Esophagus squamous epithelium (tissue), 5 donors: ENCODE results near the gene KSR2. TPM values are rescaled to one million over a fixed set of nuclear protein-coding genes. Genes with fewer than 3 reads are reported as not detected.

Experiments used
- DNase-seq: peaks from one replicate; lab custom pipeline; 2025; lab: John Stamatoyannopoulos, UW
- H3K27ac ChIP-seq, 4 donors: fragments of 200-600 bp; sonication (generic); one replicate each; pipeline ENCODE4 v1.5.1; 2016 to 2019; ENCODE audit warnings: mild to moderate bottlenecking in 1 of 4
- H3K27me3 ChIP-seq, 4 donors: fragments of 200-600 bp; sonication (generic); 1 replicate in 3 of 4; 2 replicates in 1 of 4; pipeline versions ENCODE4 v1.5.1 to v1.6.0; 2017 to 2021; ENCODE audit warnings: antibody characterized with exemption in 1 of 4
- H3K36me3 ChIP-seq, 3 donors: fragments of 200-600 bp; sonication (generic); one replicate each; pipeline ENCODE4 v1.5.1; 2016 to 2019
- H3K4me1 ChIP-seq, 3 donors: fragments of 200-600 bp; sonication (generic); one replicate each; pipeline ENCODE4 v1.5.1; 2017 to 2019
- H3K4me3 ChIP-seq, 4 donors: fragments of 200-600 bp; sonication (generic); 1 replicate in 3 of 4; 2 replicates in 1 of 4; pipeline ENCODE4 v1.5.1; 2016 to 2019; ENCODE audit warnings: mild to moderate bottlenecking in 2 of 4, moderate library complexity in 1 of 4
- H3K9me3 ChIP-seq, 3 donors: fragments of 200-600 bp; sonication (generic); one replicate each; pipeline ENCODE4 v1.5.1; 2016 to 2019
- POLR2A ChIP-seq, 4 donors: fragments of 450-650 bp; IDR thresholded peaks; one replicate each; pipeline ENCODE4 v1.6.1; 2017; ENCODE audit warnings: antibody characterized with exemption in 4 of 4, mild to moderate bottlenecking in 4 of 4, moderate library complexity in 3 of 4
- WGBS, 2 donors: methylation state at CpG; one replicate each; pipeline ENCODE4 v1.1.5; 2018; 5-methylcytosine and 5-hydroxymethylcytosine counted together
- intact Hi-C: fragments of 100-400 bp; cut with DNase I; formaldehyde crosslinking; loops from one replicate; pipeline ENCODE4 v1.15.0; 2022
- total RNA-seq, 4 donors: library from RNA; depleted of rRNA; stranded (reverse); fragments of >200 nt; gene quantifications; one replicate each; pipeline ENCODE4 v1.1.0, GENCODE V29; 2016
- TF ChIP-seq, protein P1 (sequence below), 6 experiments: fragments of 450-650 bp in 4 of 6; fragments of 200-600 bp in 2 of 6; sonication (generic) in 2 of 6; IDR thresholded peaks; one replicate each; pipeline ENCODE4 v1.5.1; 2016 to 2019; ENCODE audit warnings: antibody characterized with exemption in 6 of 6, mild to moderate bottlenecking in 4 of 6, moderate library complexity in 4 of 6
- donor health status: DM: yes; HTN: yes; CAD: no.

KSR2 gene
- total RNA-seq, 4 donors from 2014 or later, result under 0.01 to 0.13 (median 0.03) TPM

DNA sequence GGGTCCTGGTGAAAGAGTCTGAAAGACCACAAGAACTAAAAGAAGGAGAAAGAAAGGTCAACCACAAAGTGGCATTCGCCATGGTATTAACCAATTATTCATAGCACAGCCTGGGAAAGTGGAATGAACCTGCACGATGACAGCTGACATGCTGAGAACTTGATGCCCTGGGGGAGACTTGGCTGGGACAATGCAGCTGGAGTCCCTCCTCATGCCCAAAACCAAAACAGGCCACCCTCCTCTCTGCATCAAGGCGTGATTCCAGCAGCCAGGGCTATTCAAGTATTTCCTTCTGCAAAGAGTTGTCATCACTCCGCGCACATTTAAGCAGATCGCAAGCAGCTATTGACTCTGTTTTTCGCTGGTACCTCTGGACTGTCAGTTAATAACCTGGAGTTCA is 440.3 kb downstream of the KSR2 start:
- Histone ChIP-seq H3K4me3 (no peak overlapping the region), H3K4me1 (no peaks in the 10 kb centered on the region), H3K36me3 (no peaks in the 10 kb centered on the region), H3K27me3 (peaks cover 0 to 47% (median 0%) of the 10 kb centered on the region in 4 donors), H3K9me3 (no peaks in the 10 kb centered on the region), H3K27ac (no peak overlapping the region)
- WGBS, 2 donors, result 72 to 80% methylated on average over 5 to 7 of the region's 7 CpGs
- TF ChIP-seq POLR2A (IDR thresholded peaks at IDR 0.05), result no peak
- TF ChIP-seq, protein P1, sequence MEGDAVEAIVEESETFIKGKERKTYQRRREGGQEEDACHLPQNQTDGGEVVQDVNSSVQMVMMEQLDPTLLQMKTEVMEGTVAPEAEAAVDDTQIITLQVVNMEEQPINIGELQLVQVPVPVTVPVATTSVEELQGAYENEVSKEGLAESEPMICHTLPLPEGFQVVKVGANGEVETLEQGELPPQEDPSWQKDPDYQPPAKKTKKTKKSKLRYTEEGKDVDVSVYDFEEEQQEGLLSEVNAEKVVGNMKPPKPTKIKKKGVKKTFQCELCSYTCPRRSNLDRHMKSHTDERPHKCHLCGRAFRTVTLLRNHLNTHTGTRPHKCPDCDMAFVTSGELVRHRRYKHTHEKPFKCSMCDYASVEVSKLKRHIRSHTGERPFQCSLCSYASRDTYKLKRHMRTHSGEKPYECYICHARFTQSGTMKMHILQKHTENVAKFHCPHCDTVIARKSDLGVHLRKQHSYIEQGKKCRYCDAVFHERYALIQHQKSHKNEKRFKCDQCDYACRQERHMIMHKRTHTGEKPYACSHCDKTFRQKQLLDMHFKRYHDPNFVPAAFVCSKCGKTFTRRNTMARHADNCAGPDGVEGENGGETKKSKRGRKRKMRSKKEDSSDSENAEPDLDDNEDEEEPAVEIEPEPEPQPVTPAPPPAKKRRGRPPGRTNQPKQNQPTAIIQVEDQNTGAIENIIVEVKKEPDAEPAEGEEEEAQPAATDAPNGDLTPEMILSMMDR (IDR thresholded peaks at IDR 0.05), result no peak
- intact Hi-C loops, result no loop called here
- DNase-seq, result no peak

GRCh38 chr12:117527479-117527855 is 441.3 kb downstream of the KSR2 start:
- no peak overlapping the region for H3K4me3 ChIP-seq
- no peak for DNase-seq
- no peak for TF ChIP-seq POLR2A (IDR thresholded peaks at IDR 0.05)
- TF ChIP-seq, protein P1 (IDR thresholded peaks at IDR 0.05), result no peak
- no peaks in the 10 kb centered on the region for H3K9me3 ChIP-seq
- intact Hi-C loops, result no loop called here
- WGBS, 2 donors, result 17 to 46% methylated on average over 4 of the region's 4 CpGs
- peaks cover 0 to 47% (median 0%) of the 10 kb centered on the region in 4 donors for H3K27me3 ChIP-seq
- H3K36me3 ChIP-seq, result no peaks in the 10 kb centered on the region
- no peaks in the 10 kb centered on the region for H3K4me1 ChIP-seq
- no peak overlapping the region for H3K27ac ChIP-seq

- TF ChIP-seq POLR2A (IDR thresholded peaks at IDR 0.05), result no peak
- TF ChIP-seq, protein P1 (IDR thresholded peaks at IDR 0.05), result no peak
- peaks cover 0 to 47% (median 0%) of the 10 kb centered on the region in 4 donors for H3K27me3 ChIP-seq
- H3K27ac ChIP-seq, result no peak overlapping the region
- 22 to 32% methylated on average over 11 to 13 of the region's 14 CpGs for WGBS, 2 donors
- no peaks in the 10 kb centered on the region for H3K36me3 ChIP-seq
- intact Hi-C loops, result no loop called here
- DNase-seq, result no peak
- no peaks in the 10 kb centered on the region for H3K4me1 ChIP-seq
- H3K4me3 ChIP-seq, result no peak overlapping the region
- H3K9me3 ChIP-seq, result no peaks in the 10 kb centered on the region
These were observed 441.9 kb downstream of the KSR2 start for GRCh38 chr12:117526757-117527478.

- no peak overlapping the region for H3K27ac ChIP-seq
- H3K9me3 ChIP-seq, result no peaks in the 10 kb centered on the region
- no peaks in the 10 kb centered on the region for H3K36me3 ChIP-seq
- no peak for DNase-seq
- H3K4me3 ChIP-seq, result no peak overlapping the region
- H3K27me3 ChIP-seq, result peaks cover 0 to 43% (median 0%) of the 10 kb centered on the region in 4 donors
- H3K4me1 ChIP-seq, result no peaks in the 10 kb centered on the region
- WGBS, 2 donors, result 42 to 66% methylated on average over 4 of the region's 4 CpGs
- intact Hi-C loops, result no loop called here
- TF ChIP-seq, protein P1 (IDR thresholded peaks at IDR 0.05), result no peak
- no peak for TF ChIP-seq POLR2A (IDR thresholded peaks at IDR 0.05)
These were observed 443.0 kb downstream of the KSR2 start for GRCh38 chr12:117525766-117526165.

- Histone ChIP-seq H3K27me3 (peaks cover 0 to 52% (median 0%) of the 10 kb centered on the region in 4 donors), H3K9me3 (no peaks in the 10 kb centered on the region), H3K27ac (no peak overlapping the region), H3K4me3 (no peak overlapping the region), H3K36me3 (no peaks in the 10 kb centered on the region), H3K4me1 (no peaks in the 10 kb centered on the region)
- WGBS, 2 donors, result 91 to 92% methylated on average over 9 to 10 of the region's 17 CpGs
- no peak for DNase-seq
- TF ChIP-seq, protein P1 (IDR thresholded peaks at IDR 0.05), result no peak
- intact Hi-C loops, result no loop called here
These were observed 444.0 kb downstream of the KSR2 start for GRCh38 chr12:117524806-117525205.
